GM21360 (cell line): ENCODE measurements around the gene FAM185A.
"Not testable (repeated sequence)": the region's sequence is repeated elsewhere in the genome, so short reads cannot be mapped to it uniquely, and the experiment has no call there.

Source experiments
- ATAC-seq: cut with Tn5 transposase; IDR thresholded peaks from one replicate; pipeline ENCODE4 v1.9.1; 2021; ENCODE audit warnings: mild to moderate bottlenecking, moderate library complexity; ENCODE audit not compliant: unreplicated experiment

Gene FAM185A

GRCh38 chr7:102828286-102828685, 79.5 kb downstream of the FAM185A start:
- ATAC-seq = no peak

GRCh38 chr7:102829075-102829474, 80.3 kb downstream of the FAM185A start:
- no peak for ATAC-seq

GRCh38 chr7:102830197-102830596, 81.4 kb downstream of the FAM185A start:
- ATAC-seq = no peak

DNA sequence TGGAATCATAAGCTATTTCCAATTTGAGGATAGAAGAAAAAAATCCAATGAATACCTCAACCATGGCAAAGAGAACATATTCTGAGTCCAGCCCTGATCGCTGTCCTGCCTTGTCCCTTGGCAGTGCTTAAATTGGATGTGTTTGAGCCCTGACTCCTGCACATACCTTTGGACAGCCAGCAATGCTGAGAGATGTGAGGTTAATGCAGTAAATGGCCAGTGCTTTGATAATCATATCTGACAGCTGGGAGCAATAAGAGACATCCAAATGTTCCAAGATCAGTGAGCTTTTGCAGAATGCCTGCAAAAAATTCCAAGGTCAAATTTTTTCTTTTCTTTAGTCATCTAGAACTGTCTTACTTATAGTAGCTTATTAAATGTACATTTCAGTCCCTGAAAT, 83.9 kb downstream of the FAM185A start:
- ATAC-seq = no peak

GRCh38 chr7:102833343-102833742, 84.5 kb downstream of the FAM185A start:
- no peak for ATAC-seq

- no peak for ATAC-seq
Measured at GRCh38 chr7:102834466-102834865, 85.7 kb downstream of the FAM185A start.

DNA sequence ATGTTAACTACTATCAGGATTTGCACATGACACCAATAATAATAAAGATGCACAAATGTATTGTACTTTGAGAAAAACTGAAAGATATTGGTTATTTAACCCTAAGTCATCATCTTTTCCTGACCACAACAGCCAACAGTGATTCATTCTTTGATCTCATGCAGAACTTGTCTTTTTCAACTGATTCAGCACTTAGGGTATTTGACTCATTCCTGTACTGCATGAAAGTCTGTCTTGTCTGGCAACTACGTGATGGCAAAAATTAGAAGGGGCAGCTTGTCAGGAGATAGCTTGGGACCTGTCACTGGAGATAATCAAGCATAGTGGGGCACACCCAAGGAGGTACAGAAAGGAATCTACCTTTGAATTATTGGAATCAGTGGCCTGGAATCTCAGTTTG, 86.2 kb downstream of the FAM185A start:
- peak; percentile 89 for ATAC-seq

- no peak for ATAC-seq
Measured at GRCh38 chr7:102836191-102836919, 87.6 kb downstream of the FAM185A start.

DNA sequence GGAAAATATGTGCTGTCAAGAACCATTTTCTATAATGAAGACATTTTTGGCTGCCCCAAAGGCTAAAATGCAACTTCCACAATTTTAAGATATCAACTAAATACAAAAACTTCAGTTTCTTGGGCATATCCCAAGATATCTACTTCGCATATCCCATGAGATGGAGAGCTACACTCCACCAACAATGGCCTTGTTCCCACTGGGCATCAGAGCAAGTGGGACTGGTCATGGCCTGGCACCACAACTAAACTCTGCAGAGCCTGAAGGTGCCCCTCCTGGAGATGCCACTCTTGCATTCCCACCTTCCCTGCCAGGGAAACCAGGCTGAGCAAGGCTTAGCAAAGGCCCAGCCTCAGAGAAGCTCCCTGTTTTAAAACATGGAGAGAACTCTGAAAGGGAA, 88.2 kb downstream of the FAM185A start:
- ATAC-seq = no peak

- ATAC-seq = no peak
Measured at GRCh38 chr7:102837802-102838201, 89.0 kb downstream of the FAM185A start.

GRCh38 chr7:102838572-102839101, 89.8 kb downstream of the FAM185A start:
- ATAC-seq = not testable (repeated sequence)

DNA sequence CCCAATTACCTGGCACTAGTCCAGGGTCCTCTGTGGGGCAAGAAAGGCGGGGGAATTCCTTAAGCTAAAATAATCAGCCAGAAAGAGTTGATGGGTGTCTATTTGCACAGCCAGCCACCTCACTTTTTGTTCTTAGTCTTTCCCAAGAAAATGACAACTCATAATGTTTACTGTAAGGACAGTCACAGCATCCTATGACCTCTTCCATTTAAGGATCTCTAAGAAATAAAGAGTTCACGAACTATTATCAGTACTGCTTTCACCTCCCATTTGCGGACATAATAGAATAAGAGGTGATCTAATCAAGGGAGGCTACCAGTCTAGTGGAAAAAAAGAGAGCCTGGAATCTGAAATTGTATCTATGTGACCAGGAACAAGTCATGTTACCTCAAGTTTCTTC, 91.6 kb downstream of the FAM185A start:
- ATAC-seq = no peak

GRCh38 chr7:102841290-102841689, 92.5 kb downstream of the FAM185A start:
- no peak for ATAC-seq

DNA sequence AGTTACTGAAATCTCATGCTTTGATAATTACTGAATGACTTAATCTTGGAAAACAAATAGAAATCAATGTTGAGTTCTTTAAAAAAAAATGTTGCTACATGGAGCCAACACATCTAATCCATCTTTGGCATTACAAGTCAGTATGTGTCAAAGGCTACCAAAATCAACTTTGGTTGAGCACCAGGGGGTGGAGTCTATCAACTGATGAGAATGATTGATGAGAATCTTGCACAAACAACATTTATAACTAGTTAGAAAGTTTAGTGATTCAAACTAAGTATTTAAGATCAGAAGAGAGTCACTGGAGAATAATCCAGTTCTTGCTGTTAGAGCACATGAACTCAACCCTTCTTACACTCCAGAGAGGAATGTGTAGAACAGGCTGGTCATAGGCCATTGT, 93.5 kb downstream of the FAM185A start:
- no peak for ATAC-seq

- ATAC-seq = peak; percentile 61
Measured at GRCh38 chr7:102843850-102844249, 95.1 kb downstream of the FAM185A start.

DNA sequence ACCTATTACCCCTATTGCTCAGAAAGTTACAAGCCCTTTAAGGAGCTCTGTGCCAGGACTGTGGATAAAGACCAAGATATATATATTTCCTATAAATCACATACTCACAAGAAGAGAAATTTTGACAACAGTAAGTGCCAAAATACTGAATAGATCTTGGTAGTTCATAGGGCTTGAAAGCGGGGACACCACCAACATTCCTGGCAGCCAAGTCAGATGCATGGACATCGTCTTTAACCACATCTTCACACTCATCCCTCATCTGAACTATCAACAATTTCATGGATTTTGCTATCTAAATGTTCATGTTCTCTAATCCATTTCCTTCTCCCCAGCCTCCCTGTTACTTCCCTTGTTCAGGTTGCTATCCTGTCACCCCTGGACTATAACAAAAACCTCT, 96.5 kb downstream of the FAM185A start:
- no peak for ATAC-seq

DNA sequence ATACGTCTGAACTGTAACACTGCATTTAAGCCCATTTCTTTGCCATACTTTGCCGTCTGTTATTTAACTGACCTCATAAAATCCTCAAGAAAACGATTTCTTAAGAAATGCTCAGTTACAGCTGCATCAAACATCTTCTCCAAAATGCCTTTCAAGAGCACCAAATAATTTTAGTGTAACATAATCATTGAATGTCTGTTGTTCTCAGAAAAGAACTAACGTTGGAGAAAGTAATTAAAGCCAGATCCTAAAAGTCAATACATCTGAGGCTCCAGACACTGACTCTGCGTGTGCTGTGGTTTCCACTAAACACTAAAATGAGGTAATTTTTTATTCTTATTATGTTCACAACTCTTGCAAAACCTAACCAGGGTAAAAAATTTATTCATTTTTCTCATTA, 100.3 kb downstream of the FAM185A start:
- ATAC-seq = no peak

DNA sequence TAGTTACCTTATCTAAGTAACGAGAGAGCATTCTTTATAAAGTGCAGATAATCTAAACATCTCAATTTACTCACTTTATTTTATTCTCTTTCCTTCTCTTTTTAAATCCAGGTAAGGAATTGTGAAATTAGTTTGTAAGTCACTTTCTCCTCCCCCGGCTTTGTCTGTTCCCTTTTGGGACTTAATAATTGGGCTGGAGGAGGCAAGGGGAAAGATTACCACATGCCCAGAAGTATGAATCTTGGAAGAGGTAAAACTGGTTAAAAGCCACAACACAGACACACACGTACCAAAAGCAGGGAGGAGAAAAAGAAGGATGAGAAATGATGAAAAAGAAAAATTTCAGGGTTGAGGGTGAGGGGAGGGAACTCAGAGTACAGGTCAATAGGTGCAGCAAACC, 100.7 kb downstream of the FAM185A start:
- no peak for ATAC-seq

DNA sequence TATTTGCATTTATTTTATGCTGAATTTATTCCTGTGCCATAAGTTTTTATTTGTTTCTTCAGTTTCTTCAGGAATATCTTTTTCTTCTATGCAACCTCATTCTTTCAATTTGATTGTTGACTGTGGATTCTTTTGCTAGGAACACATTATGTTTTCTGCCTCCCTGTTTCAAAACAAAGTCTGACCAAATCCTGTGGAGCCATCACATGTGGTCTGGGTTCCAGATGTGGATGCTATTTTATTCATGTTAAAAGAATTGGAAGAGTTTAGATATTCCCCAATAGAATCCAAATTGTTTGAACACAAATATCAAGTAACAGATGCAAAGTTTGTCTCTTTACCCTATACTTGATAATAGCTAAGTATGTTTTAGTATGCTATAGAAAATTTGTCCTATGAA, 107.2 kb downstream of the FAM185A start:
- no peak for ATAC-seq
